ENCODE data around the gene PHIP. TPM values are rescaled to one million over a fixed set of nuclear protein-coding genes. Genes with fewer than 3 reads are reported as not detected.

Gene PHIP
- total and polyA plus RNA-seq, 10 of the 15 experiments (the other 5 are each of a cell fraction or from before 2014, with no cell fraction given), result 8.5 to 34.6 (median 17.9) TPM

GRCh38 chr6:78989191-78989590 lies 88.9 kb downstream of the PHIP start (continued):
- TF ChIP-seq, protein P1, sequence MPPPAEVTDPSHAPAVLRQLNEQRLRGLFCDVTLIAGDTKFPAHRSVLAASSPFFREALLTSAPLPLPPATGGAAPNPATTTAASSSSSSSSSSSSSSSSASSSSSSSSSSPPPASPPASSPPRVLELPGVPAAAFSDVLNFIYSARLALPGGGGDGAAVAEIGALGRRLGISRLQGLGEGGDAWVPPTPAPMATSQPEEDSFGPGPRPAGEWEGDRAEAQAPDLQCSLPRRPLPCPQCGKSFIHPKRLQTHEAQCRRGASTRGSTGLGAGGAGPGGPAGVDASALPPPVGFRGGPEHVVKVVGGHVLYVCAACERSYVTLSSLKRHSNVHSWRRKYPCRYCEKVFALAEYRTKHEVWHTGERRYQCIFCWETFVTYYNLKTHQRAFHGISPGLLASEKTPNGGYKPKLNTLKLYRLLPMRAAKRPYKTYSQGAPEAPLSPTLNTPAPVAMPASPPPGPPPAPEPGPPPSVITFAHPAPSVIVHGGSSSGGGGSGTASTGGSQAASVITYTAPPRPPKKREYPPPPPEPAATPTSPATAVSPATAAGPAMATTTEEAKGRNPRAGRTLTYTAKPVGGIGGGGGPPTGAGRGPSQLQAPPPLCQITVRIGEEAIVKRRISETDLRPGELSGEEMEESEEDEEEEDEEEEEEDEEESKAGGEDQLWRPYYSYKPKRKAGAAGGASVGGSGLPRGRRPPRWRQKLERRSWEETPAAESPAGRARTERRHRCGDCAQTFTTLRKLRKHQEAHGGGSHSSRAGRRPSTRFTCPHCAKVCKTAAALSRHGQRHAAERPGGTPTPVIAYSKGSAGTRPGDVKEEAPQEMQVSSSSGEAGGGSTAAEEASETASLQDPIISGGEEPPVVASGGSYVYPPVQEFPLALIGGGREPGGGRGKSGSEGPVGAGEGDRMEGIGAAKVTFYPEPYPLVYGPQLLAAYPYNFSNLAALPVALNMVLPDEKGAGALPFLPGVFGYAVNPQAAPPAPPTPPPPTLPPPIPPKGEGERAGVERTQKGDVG (CRISPR knock-in tag; IDR thresholded peaks at IDR 0.05), result no peak
- TF ChIP-seq PRDM15 (CRISPR knock-in tag; IDR thresholded peaks at IDR 0.05), result no peak
- no peak for TF ChIP-seq STAT3 (IDR thresholded peaks at IDR 0.05; ENCODE audit: low read depth, low read length)
- no peak for TF ChIP-seq KDM1A (IDR thresholded peaks at IDR 0.05; ENCODE audit: borderline replicate concordance)
- no peak for TF ChIP-seq FOXM1 (IDR thresholded peaks at IDR 0.05; ENCODE audit: low read depth, low read length)
- no peak for TF ChIP-seq NR2C2 (IDR thresholded peaks at IDR 0.05; ENCODE audit: borderline replicate concordance, control insufficient read depth, insufficient read length, low read depth)
- no peak for TF ChIP-seq CEBPB (IDR thresholded peaks at IDR 0.05; ENCODE audit: borderline replicate concordance in 1 of 2, low read depth in 2 of 2, low read length in 2 of 2)

All from GM12878 (cell line).